Suprapubic skin (tissue), 4 donors: ENCODE data around the gene TREML4.

Experiments used
- CTCF ChIP-seq, 2 donors: fragments of 200-600 bp in 1 of 2; fragments of 450-650 bp in 1 of 2; sonication (generic) in 1 of 2; IDR thresholded peaks; one replicate each; pipeline ENCODE4 v1.5.1; 2016 to 2019; ENCODE audit warnings: antibody characterized with exemption in 2 of 2, mild to moderate bottlenecking in 1 of 2, moderate library complexity in 1 of 2
- EP300 ChIP-seq: sonication (generic); formaldehyde crosslinking; IDR thresholded peaks from one replicate; pipeline ENCODE4 v1.6.1; 2017; ENCODE audit warnings: antibody characterized with exemption
- POLR2A ChIP-seq, 2 donors: fragments of 450-650 bp; IDR thresholded peaks; one replicate each; pipeline ENCODE4 v1.6.1; 2017; ENCODE audit warnings: antibody characterized with exemption in 2 of 2, mild to moderate bottlenecking in 2 of 2, moderate library complexity in 2 of 2
- POLR2AphosphoS5 ChIP-seq, 3 donors: sonication (generic); formaldehyde crosslinking; IDR thresholded peaks; one replicate each; pipeline ENCODE4 v1.6.1; 2017; ENCODE audit warnings: antibody characterized with exemption in 3 of 3

DNA sequence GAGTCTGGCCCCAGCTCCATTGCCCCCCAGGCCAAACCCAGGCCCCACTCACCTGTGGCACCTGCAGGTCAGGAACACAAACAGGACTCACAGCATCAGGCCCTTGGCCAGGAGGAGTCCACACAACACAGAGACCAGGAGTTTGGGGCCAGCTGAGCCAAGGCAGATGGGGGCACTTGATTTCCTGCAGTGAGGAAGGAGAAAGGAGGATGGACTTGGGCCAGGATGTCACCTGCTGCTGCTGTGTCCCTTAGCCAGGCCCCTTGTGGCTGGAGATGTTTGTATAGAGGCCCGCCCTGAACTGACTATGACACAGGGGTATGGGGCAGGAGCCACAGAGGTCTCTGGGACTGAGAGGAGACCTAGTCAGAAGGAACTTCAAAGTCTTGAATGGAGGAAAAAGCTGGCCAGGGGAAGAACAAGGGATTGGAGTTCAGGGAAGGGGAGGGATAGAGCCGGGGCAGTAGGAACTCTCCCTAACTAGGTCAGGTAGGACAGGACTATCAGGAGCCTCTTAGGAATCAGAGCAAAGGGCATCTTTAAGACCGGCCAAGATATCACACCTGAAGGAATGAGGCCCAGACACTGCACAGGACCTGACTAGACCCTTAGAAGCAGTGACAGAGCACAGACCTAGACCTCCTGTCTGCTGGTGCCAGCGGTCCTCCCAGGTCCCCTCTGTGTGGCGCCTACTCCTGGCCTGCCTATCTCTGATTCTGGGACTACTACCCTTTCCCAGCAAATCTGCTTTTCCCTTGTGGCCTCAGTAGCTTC lies 18.4 kb upstream of the TREML4 start:
- no peak for TF ChIP-seq POLR2A (IDR thresholded peaks at IDR 0.05)
- no peak for TF ChIP-seq CTCF (IDR thresholded peaks at IDR 0.05)
- no peak for TF ChIP-seq POLR2AphosphoS5 (IDR thresholded peaks at IDR 0.05)
- TF ChIP-seq EP300 = no peak
